Vagina (tissue), 2 donors: ENCODE data around the gene TMC1.

Experiments
- CTCF ChIP-seq, 3 experiments: fragments of 450-650 bp in 2 of 3; fragments of 200-600 bp in 1 of 3; sonication (generic) in 1 of 3; IDR thresholded peaks; one replicate each; pipeline ENCODE4 v1.5.1; 2017 to 2019; ENCODE audit warnings: antibody characterized with exemption in 3 of 3, mild to moderate bottlenecking in 2 of 3, moderate library complexity in 2 of 3
- POLR2A ChIP-seq, 2 donors: fragments of 450-650 bp; IDR thresholded peaks; one replicate each; pipeline ENCODE4 v1.6.1; 2017; ENCODE audit warnings: antibody characterized with exemption in 2 of 2, mild to moderate bottlenecking in 2 of 2, moderate library complexity in 2 of 2
- POLR2AphosphoS5 ChIP-seq, 2 donors: sonication (generic); formaldehyde crosslinking; IDR thresholded peaks; one replicate each; pipeline ENCODE4 v1.9.0; 2017; ENCODE audit warnings: antibody characterized with exemption in 2 of 2, mild to moderate bottlenecking in 2 of 2, low read depth in 1 of 2; ENCODE audit not compliant: insufficient read depth in 1 of 2

- TF ChIP-seq CTCF (IDR thresholded peaks at IDR 0.05): no peak
- no peak for TF ChIP-seq POLR2A (IDR thresholded peaks at IDR 0.05)
- no peak for TF ChIP-seq POLR2AphosphoS5 (IDR thresholded peaks at IDR 0.05; ENCODE audit: insufficient read depth in 1 of 2, low read depth in 1 of 2)
Measured at GRCh38 chr9:72807765-72808445, 286.5 kb downstream of the TMC1 start.
